Stimulated activated naive CD8-positive, alpha-beta T cell treated with anti-CD3 and anti-CD28 coated beads, Interleukin-15, Interleukin-2, amounts not matched to agents 100 U/mL and 50 U/mL, for 24 hours (primary cell): ENCODE results near the gene LGALS13.
"Not testable (repeated sequence)": the region's sequence is repeated elsewhere in the genome, so short reads cannot be mapped to it uniquely, and the experiment has no call there.

ENCODE experiments used
- ATAC-seq: fragments of 150-1000 bp; cut with Tn5 transposase; one replicate; pipeline ENCODE4 v1.10.0; 2021
- DNase-seq: peaks from one replicate; pipeline ENCODE4 v3.0.0; 2021

The LGALS13 gene

GRCh38 chr19:39623946-39624345, 21.6 kb downstream of the LGALS13 start:
- DNase-seq = no peak
- no peak for ATAC-seq

GRCh38 chr19:39627631-39628030, 25.3 kb downstream of the LGALS13 start:
- not testable (repeated sequence) for ATAC-seq, DNase-seq

- ATAC-seq = no peak
- no peak for DNase-seq
These were observed 28.9 kb downstream of the LGALS13 start for GRCh38 chr19:39631178-39631577.

GRCh38 chr19:39631626-39632025, 29.3 kb downstream of the LGALS13 start:
- ATAC-seq (no peak), DNase-seq (no peak)

- ATAC-seq (peak; percentile 28), DNase-seq (no peak)
These were observed 35.6 kb downstream of the LGALS13 start for GRCh38 chr19:39637891-39638290.

GRCh38 chr19:39641773-39642172, 39.4 kb downstream of the LGALS13 start:
- no peak for DNase-seq
- ATAC-seq = no peak

- DNase-seq (no peak), ATAC-seq (no peak)
These were observed 41.3 kb downstream of the LGALS13 start for GRCh38 chr19:39643591-39643990.

- ATAC-seq (no peak), DNase-seq (peak; percentile 16)
These were observed 43.6 kb downstream of the LGALS13 start for GRCh38 chr19:39645800-39646411.

- DNase-seq = no peak
- no peak for ATAC-seq
These were observed 45.6 kb downstream of the LGALS13 start for GRCh38 chr19:39647918-39648317.

GRCh38 chr19:39655613-39656012, 53.3 kb downstream of the LGALS13 start, which contains the start of gene LGALS16:
Gene LGALS16, plus strand, starts transcription at chr19:39655913. Its CDS starts 49 bp downstream, at chr19:39655962.
- DNase-seq (no peak), ATAC-seq (no peak)
